Heart right ventricle (tissue), 16 donors: ENCODE results near the gene NAT14. TPM values are rescaled to one million over a fixed set of nuclear protein-coding genes. Genes with fewer than 3 reads are reported as not detected.

Experiments
- ATAC-seq, 8 donors: fragments of 200-7000 bp; cut with Tn5 transposase; one replicate each; pipeline ENCODE4 v1.9.1; 2020; ENCODE audit warnings: mild to moderate bottlenecking in 8 of 8, moderate library complexity in 8 of 8, moderate number of reproducible peaks in 1 of 8
- DNase-seq, 2 donors: peaks; one replicate each; pipeline ENCODE4 v3.0.0-alpha.2; 2020
- H3K27ac ChIP-seq, 10 donors: fragments of 200-600 bp; sonication (generic) in 2 of 10; one replicate each; pipeline versions ENCODE4 v1.5.0 to v1.8.0; 2020 to 2022; ENCODE audit warnings: mild to moderate bottlenecking in 3 of 10
- H3K27me3 ChIP-seq, 7 donors: fragments of 200-600 bp; one replicate each; pipeline ENCODE4 v1.8.0; 2021 to 2022; ENCODE audit warnings: mild to moderate bottlenecking in 2 of 7
- H3K36me3 ChIP-seq, 9 donors: fragments of 200-600 bp; sonication (generic) in 1 of 9; one replicate each; pipeline versions ENCODE4 v1.5.0 to v1.8.0; 2020 to 2022; ENCODE audit warnings: mild to moderate bottlenecking in 2 of 9
- H3K4me1 ChIP-seq, 9 donors: fragments of 200-600 bp; sonication (generic) in 1 of 9; one replicate each; pipeline versions ENCODE4 v1.5.0 to v1.8.0; 2020 to 2022; ENCODE audit warnings: mild to moderate bottlenecking in 4 of 9
- H3K4me3 ChIP-seq, 10 donors: fragments of 200-600 bp; sonication (generic) in 2 of 10; one replicate each; pipeline versions ENCODE4 v1.5.0 to v1.8.0; 2020 to 2022; ENCODE audit warnings: mild to moderate bottlenecking in 7 of 10, moderate library complexity in 2 of 10
- H3K9me3 ChIP-seq, 11 donors: fragments of 200-600 bp in 10 of 11; sonication (generic) in 2 of 11; one replicate each; pipeline versions ENCODE4 v1.5.0 to v1.8.0; 2013 to 2022; ENCODE audit warnings: mild to moderate bottlenecking in 2 of 11, control low read depth in 1 of 11, moderate library complexity in 1 of 11
- CTCF ChIP-seq, 9 donors: fragments of 200-600 bp; sonication (generic) in 2 of 9; IDR thresholded peaks; one replicate each; pipeline versions ENCODE4 v1.5.0 to v1.8.0; 2021 to 2022; ENCODE audit warnings: antibody characterized with exemption in 9 of 9, mild to moderate bottlenecking in 5 of 9, moderate library complexity in 1 of 9
- WGBS, 2 donors: extraction: QIAGEN DNeasy Blood & Tissue Kit; methylation state at CpG; one replicate each; pipeline ENCODE4 v1.1.7; 2013; ENCODE audit warnings: inconsistent platforms in 1 of 2; 5-methylcytosine and 5-hydroxymethylcytosine counted together
- intact Hi-C, 10 donors: fragments of 100-400 bp; cut with DNase I; formaldehyde crosslinking; loops; one replicate each; pipeline versions ENCODE4 v1.11.1 to v1.14.2; 2022
- polyA plus RNA-seq, 2 donors: library from polyadenylated mRNA; stranded (reverse); fragments of 200-250 nt; gene quantifications; one replicate each; pipeline ENCODE4 v1.2.3, GENCODE V29; 2013
- total RNA-seq, 10 donors: library from RNA; stranded (reverse); fragmentation: NEBNext Ultra II Directional in 3 of 10; extraction: Animal tissue kit (Norgen Biotek cat#: 25700) in 3 of 10; gene quantifications; one replicate each; pipeline versions ENCODE4 v1.2.1 to v1.2.4, GENCODE V29; 2021 to 2023
- donor health status: Arrhythmogenic right ventricular cardiomyopathy.
- donor health status: ischemic (EF 13 %, LVEDD 7.1; RV severe dilation, severe dysfunction).
- donor health status: healthy with polysubstance abuse.
- donor health status: DM: no; HTN: yes; CAD: no.
- donor health status: DM: no; HTN: no; CAD: no.
- donor health status: ischemic (EF 25% LVEDD 6.9; RV normal size, moderate dysfunction).
- donor health status: ischemic (EF 25% LVEDD 5.7; RV mildly dilated, moderate dysfunction).
- donor health status: healthy.
- donor health status: DM: yes; HTN: yes; CAD: no.
- donor health status: Ischemic cardiomyopathy.
- donor health status: ischemic (EF 35%, LVEDD 5.7; RV mildly dilated, moderate dysfunction).
- donor health status: nonischemic (EF 11% LVEDD 7.7; RV severe dilation, severe dysfunction).
- donor health status: DM: yes; HTN: yes; CAD: no.
- donor health status: PGD.
- donor health status: ischemic (EF 29% LVEDD 5.4; RV normal size, mild dysfunction).
- donor health status: nonischemic (EF 23%, LVEDD 6.1; RV moderate dilation, normal function).

The NAT14 gene
- total and polyA plus RNA-seq, 12 donors = 5.8 to 16.4 (median 7.0) TPM

GRCh38 chr19:55451965-55452748, 32.8 kb upstream of the NAT14 start:
- DNase-seq (no peak), ATAC-seq (no peak)
- Histone ChIP-seq H3K4me3 (peak overlapping the region in 5 of 10 donors; percentile 2 to 31 (median 20)), H3K9me3 (no peaks in the 10 kb centered on the region), H3K4me1 (peaks cover 4 to 14% (median 11%) of the 10 kb centered on the region in 9 donors), H3K36me3 (peaks cover 0 to 19% (median 0%) of the 10 kb centered on the region in 9 donors), H3K27me3 (peaks cover 17 to 42% (median 30%) of the 10 kb centered on the region in 7 donors), H3K27ac (no peak overlapping the region)
- WGBS, 2 donors = 2% methylated on average over 55 to 57 of the region's 57 CpGs
- no peak for TF ChIP-seq CTCF (IDR thresholded peaks at IDR 0.05)
- intact Hi-C loops = loop anchor here in 1 of 10 donors (10.0 kb wide), 1 partner anchor 317 kb away; no protein-coding TSS in a partner anchor

- ATAC-seq = peak; percentile 60 to 88 (median 78)
- intact Hi-C loops = loop anchor here in 1 of 10 donors (10.0 kb wide), 1 partner anchor 318 kb away; no protein-coding TSS in a partner anchor
- Histone ChIP-seq H3K4me3 (no peak overlapping the region), H3K4me1 (peaks cover 4 to 14% (median 11%) of the 10 kb centered on the region in 9 donors), H3K27ac (no peak overlapping the region), H3K36me3 (peaks cover 0 to 19% (median 0%) of the 10 kb centered on the region in 9 donors), H3K27me3 (peaks cover 17 to 37% (median 30%) of the 10 kb centered on the region in 7 donors), H3K9me3 (no peaks in the 10 kb centered on the region)
- peak in 4 of 9 donors; percentile 17 to 34 (median 22) for TF ChIP-seq CTCF (IDR thresholded peaks at IDR 0.05)
- DNase-seq = peak; percentile 71 to 80
- WGBS, 2 donors = 17 to 19% methylated on average over 32 to 34 of the region's 34 CpGs
These were observed 32.1 kb upstream of the NAT14 start for GRCh38 chr19:55452749-55453346.

DNA sequence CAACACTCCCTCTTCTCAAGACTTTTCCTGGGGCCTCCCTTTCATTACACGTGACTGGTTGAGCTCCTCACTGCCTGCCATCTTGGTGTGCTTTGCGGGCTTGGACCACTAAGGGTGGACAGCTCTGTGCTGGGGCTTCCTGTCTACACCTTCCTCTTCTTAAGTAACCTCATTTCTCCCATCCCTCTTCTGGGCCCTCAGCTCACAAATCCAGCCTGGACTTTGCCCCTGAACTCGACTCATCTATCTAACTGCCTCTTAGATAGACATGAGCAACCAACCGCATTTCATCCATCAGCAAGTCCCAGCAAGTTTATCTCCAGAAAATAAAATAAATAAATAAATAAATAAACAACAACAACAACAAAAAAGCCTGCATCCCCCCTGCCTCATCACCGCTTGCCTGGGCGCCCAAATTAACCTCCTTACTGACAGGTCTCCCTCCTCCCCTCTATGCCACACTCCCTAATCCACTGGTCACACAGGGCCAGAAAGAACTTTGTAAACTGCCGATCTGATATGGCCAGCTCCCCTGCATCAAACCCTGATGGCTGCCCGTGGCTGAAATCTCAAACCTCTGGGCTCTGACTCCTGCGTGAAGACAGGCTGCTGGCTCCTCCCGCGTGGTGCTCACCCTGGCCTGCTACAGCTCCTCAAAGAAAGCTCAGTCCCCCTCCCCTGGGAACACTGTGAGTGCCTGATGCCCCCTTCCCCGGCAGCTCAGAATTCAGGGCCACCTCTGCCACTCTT, 31.3 kb upstream of the NAT14 start:
- no peak overlapping the region for H3K27ac ChIP-seq
- peaks cover 0 to 19% (median 0%) of the 10 kb centered on the region in 9 donors for H3K36me3 ChIP-seq
- H3K9me3 ChIP-seq = no peaks in the 10 kb centered on the region
- H3K27me3 ChIP-seq = peaks cover 17 to 37% (median 30%) of the 10 kb centered on the region in 7 donors
- intact Hi-C loops = loop anchor here in 1 of 10 donors (10.0 kb wide), 1 partner anchor 319 kb away; no protein-coding TSS in a partner anchor
- no peak for DNase-seq
- no peak overlapping the region for H3K4me3 ChIP-seq
- 92 to 93% methylated on average over 12 of the region's 12 CpGs for WGBS, 2 donors
- no peak for TF ChIP-seq CTCF (IDR thresholded peaks at IDR 0.05)
- no peak for ATAC-seq
- peaks cover 4 to 14% (median 11%) of the 10 kb centered on the region in 9 donors for H3K4me1 ChIP-seq
